T-helper 9 cell (primary cell): ENCODE measurements around the gene AHCYL2.
"Not testable (repeated sequence)": the region's sequence is repeated elsewhere in the genome, so short reads cannot be mapped to it uniquely, and the experiment has no call there.

Experiments
- DNase-seq: peaks from one replicate; pipeline ENCODE4 v3.0.0-alpha.2; 2020

Gene AHCYL2

DNA sequence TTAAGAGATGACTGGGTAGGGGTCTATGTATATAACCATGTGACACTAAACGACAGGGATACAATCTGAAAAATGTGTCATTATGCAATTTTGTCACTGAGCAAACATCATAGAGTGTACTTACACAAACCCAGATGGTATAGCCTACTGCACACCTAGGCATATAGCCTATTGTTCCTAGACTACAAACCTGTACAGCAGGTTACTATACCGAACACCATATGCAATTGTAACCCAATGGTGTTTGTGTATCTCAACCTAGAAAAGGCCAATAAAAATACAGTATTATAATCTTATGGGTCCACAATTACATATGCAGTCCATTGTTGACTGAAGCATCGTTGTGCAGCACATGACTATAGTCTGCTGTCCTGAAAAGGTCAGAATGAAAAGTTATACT lies 232.3 kb downstream of the AHCYL2 start:
- no peak for DNase-seq

- DNase-seq, result no peak
Observed at GRCh38 chr7:129458171-129458570, 233.3 kb downstream of the AHCYL2 start.

- DNase-seq, result no peak
Observed at GRCh38 chr7:129461809-129462208, 237.0 kb downstream of the AHCYL2 start.

- DNase-seq, result no peak
Observed at GRCh38 chr7:129462420-129462819, 237.6 kb downstream of the AHCYL2 start.

GRCh38 chr7:129464194-129464593 lies 239.4 kb downstream of the AHCYL2 start:
- DNase-seq, result no peak

- DNase-seq, result no peak
Observed at GRCh38 chr7:129465080-129465479, 240.2 kb downstream of the AHCYL2 start.

GRCh38 chr7:129466796-129467195 lies 242.0 kb downstream of the AHCYL2 start:
- no peak for DNase-seq

- DNase-seq, result no peak
Observed at GRCh38 chr7:129468087-129468486, 243.3 kb downstream of the AHCYL2 start.

- no peak for DNase-seq
Observed at GRCh38 chr7:129468547-129468946, 243.7 kb downstream of the AHCYL2 start.

- DNase-seq, result no peak
Observed at GRCh38 chr7:129469930-129470329, 245.1 kb downstream of the AHCYL2 start.

DNA sequence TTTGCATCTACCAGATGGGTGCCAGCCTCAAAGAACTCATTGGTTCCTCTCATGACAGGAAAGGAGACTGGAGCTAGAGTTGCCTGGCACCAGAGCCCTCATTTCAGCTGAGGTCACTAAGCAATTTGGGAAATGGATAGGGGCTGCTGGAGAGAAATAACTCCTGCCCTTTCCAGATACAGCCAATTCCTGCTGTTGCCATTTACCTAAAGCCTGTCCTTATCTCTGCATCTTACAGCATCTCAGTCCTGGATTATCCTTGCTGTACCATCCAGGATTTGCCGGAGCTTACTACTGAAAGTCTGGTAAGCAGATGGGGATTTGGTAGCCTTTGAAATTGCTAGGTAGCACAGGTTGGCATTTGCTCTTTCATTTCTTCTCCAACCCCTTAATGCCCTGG lies 245.6 kb downstream of the AHCYL2 start:
- no peak for DNase-seq

DNA sequence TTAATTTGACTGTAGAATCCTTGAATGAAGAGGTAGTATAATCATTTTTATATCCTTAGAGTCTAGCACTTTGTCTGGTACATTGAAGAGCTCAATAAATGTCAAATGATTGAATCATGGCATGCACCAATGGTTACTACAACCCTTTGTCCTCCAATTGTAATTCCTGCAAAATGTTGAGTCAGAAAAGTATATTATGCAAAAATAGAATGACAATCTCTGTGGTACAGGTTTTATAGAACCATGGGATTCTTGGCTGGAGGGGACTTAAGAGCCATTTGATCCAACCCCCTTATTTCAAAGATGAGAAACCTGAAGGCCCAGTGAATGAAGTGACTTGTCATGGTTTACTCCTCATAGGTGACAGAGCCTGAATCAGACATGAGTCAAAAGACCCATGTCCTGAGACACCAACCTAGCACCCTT lies 246.6 kb downstream of the AHCYL2 start:
- DNase-seq, result no peak

- DNase-seq, result not testable (repeated sequence)
Observed at GRCh38 chr7:129475931-129476330, 251.1 kb downstream of the AHCYL2 start.

DNA sequence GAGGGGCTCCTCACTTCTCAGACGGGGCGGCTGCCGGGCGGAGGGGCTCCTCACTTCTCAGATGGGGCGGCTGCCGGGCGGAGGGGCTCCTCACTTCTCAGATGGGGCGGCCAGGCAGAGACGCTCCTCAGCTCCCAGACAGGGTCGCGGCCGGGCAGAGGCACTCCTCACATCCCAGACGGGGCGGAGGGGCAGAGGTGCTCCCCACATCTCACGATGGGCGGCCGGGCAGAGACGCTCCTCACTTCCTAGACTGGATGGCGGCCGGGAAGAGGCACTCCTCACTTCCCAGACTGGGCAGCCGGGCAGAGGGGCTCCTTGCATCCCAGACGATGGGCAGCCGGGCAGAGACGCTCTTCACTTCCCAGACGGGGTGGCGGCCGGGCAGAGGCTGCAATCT lies 251.6 kb downstream of the AHCYL2 start:
- DNase-seq, result not testable (repeated sequence)
